Breast epithelium (tissue), 3 donors: Measurements from ENCODE around the gene MED1.

Experiments
- CTCF ChIP-seq, 3 donors: fragments of 450-650 bp; IDR thresholded peaks; one replicate each; pipeline ENCODE4 v1.5.1; 2016 to 2017; ENCODE audit warnings: antibody characterized with exemption in 3 of 3, mild to moderate bottlenecking in 3 of 3, moderate library complexity in 3 of 3
- POLR2A ChIP-seq: fragments of 450-650 bp; IDR thresholded peaks from one replicate; pipeline ENCODE4 v1.6.1; 2016; ENCODE audit warnings: antibody characterized with exemption, mild to moderate bottlenecking, moderate library complexity

- TF ChIP-seq CTCF (IDR thresholded peaks at IDR 0.05) (no peak), POLR2A (no peak)
These were observed 11.0 kb upstream of the MED1 start for GRCh38 chr17:39461926-39462569.
